ENCODE measurements around the gene LSM7.

The LSM7 gene

GRCh38 chr19:2321565-2322283, 6.7 kb downstream of the LSM7 start:
- no peak for DNase-seq (ENCODE audit: low read depth)

- DNase-seq (ENCODE audit: low read depth) = no peak
Measured at GRCh38 chr19:2320939-2321338, 7.4 kb downstream of the LSM7 start.

DNA sequence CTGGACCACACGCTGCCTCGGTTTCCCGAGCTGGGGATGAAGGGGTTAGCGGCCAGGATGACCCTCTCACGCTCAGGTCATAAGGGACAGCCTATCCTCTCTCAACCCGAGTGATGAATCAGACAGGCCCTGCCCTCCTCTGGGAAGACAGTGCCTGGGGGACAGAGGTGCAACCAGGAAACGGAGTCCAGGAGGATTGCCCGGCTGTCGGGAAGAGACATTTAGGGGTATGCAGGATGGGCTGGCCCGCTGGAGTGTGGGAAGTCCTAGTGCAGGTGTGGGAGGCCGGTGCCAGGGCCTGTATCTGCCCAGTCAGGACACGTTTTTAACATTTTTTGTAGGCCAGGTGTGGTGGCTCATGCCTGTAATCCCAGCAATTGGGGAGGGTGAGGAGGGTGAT, 8.3 kb downstream of the LSM7 start:
- no peak for DNase-seq (ENCODE audit: low read depth)

GRCh38 chr19:2319551-2319950, 8.8 kb downstream of the LSM7 start:
- DNase-seq (ENCODE audit: low read depth) = no peak

GRCh38 chr19:2318923-2319322, 9.5 kb downstream of the LSM7 start:
- no peak for DNase-seq (ENCODE audit: low read depth)

- DNase-seq (ENCODE audit: low read depth) = no peak
Measured at GRCh38 chr19:2317756-2318155, 10.6 kb downstream of the LSM7 start.

DNA sequence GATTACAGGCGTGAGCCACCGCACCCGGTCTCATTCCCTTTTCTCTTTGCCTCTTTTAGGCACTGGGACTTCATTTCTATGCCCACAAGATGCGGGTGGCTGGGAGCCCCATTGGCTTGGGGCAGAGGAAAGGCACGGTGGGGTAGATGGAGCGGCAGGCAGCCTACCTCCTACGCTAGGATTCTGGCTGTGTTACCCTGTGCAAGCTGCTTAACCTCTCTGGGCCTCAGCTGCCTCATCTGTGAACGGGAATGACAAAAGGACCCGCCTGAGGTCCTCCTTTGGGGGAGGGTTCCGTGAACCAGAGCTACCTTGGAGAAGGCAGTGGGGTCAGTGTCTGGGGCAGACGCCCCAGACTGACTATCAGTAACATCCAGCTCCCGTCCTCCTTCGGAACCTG, 11.1 kb downstream of the LSM7 start:
- DNase-seq (ENCODE audit: low read depth) = no peak

- DNase-seq (ENCODE audit: low read depth) = no peak
Measured at GRCh38 chr19:2315818-2316353, 12.5 kb downstream of the LSM7 start.

- DNase-seq (ENCODE audit: low read depth) = no peak
Measured at GRCh38 chr19:2315121-2315817, 13.1 kb downstream of the LSM7 start.

DNA sequence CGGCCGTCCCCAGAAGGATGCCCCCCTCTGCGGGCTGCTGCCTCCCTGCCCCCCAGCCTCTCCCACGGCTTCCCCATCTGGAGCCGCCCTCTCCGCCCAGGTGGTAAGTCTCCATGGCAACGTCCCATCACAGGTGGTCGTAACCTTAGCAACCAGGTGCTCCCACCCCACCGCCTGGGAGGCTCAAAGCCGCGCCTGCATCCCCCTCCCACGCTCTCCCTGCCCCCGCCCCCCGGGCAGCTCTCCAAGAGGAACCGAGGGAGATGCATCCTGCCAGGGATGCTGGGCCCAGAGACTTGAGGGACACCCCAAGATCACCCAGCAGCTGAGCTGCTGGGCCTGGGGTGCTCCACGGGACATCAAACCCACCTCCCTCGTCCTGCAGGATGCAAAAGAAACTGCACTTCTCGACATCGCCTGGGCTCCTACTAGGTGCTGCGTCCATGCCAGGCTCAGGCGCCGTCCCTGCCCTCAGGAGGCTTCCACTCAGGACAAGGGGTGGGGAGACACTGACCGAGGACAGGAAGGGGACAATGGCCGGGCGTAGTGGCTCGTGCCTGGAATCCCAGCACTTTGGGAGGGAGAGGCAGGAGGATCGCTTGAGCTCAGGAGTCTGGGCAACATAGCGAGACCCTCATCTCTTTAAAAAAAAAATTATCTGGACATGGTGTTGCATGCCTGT, 15.4 kb downstream of the LSM7 start:
- no peak for DNase-seq (ENCODE audit: low read depth)

DNA sequence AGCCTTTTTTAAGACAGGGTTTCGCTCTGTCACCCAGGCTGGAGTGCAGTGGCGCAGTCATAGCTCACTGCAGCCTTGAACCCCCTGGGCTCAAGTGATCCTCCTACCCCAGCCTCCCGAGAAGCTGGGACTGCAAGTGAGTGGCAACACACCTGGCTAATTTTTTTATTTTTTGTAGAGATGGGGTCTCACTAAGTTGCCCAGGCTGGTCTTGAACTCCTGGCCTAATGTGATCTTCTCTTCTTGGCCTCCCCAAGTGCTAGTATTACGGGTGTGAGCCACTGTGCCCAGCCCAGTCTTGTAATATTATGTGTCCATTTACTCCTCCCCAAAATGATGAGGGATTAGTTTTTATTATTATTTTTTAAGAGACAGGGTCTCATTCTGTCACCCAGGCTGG, 17.3 kb downstream of the LSM7 start:
- no peak for DNase-seq (ENCODE audit: low read depth)

GRCh38 chr19:2309734-2310362, 18.5 kb downstream of the LSM7 start:
- DNase-seq (ENCODE audit: low read depth) = no peak

DNA sequence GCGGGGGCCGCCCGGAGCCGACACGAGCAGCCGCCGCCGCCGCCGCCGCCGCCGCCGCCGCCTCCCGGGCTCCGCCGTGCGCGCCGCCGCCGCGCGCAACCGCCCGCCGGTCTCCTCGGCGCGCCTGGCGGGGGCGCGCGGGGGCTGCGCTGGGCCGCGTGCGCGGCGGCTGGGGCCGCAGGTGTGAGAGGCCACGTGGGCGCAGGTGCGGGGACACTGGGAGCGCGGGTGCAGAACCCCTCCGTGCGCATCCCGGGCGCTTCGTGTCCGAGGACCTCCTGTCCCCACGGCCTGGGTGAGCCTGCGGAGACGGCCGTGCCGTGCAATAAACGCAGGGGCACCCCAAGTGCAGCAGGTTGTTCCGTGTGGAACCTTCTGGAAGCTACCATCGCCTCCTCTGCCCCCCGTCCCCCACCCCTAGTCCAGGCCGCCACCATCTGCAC, 20.3 kb downstream of the LSM7 start, which contains the start of gene LINGO3:
TSS of gene LINGO3 (minus strand) at position 41 of the 443 bp plus-strand sequence. CDS start 16,378 bp downstream, outside the sequence.
- DNase-seq (ENCODE audit: low read depth) = no peak

DNA sequence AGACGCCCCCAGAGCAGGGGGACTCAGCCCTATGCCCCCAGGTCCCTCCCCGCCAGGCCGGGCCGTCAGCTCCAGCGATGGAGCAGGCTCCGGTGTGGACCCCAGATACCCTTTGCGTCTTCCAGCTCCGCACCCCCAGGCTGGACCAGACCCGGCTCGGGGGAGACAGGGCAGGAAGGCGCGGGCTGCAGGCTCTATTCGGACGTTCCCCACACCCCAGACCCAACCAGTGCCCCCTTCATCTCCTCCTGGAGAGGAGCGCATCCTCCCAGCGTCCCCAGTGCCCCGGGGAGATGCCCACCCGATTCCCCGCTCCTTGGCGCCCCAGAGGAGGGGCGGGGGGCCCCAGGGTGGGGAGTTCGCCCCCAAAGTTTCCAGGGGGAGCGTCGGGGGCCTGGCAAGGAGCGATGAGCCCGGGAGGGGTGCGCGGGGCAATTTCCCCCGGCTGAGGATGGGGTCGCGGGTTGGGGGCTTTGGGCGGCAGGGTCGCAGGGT, 20.8 kb downstream of the LSM7 start:
- no peak for DNase-seq (ENCODE audit: low read depth)

DNA sequence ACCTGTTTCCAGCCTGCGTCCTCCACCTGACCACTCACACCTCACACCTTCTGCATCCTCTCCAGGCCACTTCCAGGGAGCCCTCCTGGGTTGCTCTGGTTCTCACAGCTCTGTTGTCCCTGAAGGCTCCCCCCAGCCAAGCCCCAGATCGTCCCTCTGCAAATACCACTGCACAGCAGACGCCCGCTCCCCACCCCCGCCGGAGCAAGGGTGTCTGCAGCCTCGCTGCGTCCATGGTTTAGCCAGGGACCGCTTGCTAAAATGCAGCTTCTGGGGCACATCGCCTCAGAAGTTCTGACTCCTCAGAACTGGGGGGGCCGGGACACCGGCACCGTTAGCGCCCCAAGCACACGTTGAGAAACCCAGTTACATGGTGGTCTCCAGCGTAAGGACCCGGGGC, 21.4 kb downstream of the LSM7 start:
- DNase-seq (ENCODE audit: low read depth) = no peak

GRCh38 chr19:2306281-2306806, 22.0 kb downstream of the LSM7 start:
- no peak for DNase-seq (ENCODE audit: low read depth)

DNA sequence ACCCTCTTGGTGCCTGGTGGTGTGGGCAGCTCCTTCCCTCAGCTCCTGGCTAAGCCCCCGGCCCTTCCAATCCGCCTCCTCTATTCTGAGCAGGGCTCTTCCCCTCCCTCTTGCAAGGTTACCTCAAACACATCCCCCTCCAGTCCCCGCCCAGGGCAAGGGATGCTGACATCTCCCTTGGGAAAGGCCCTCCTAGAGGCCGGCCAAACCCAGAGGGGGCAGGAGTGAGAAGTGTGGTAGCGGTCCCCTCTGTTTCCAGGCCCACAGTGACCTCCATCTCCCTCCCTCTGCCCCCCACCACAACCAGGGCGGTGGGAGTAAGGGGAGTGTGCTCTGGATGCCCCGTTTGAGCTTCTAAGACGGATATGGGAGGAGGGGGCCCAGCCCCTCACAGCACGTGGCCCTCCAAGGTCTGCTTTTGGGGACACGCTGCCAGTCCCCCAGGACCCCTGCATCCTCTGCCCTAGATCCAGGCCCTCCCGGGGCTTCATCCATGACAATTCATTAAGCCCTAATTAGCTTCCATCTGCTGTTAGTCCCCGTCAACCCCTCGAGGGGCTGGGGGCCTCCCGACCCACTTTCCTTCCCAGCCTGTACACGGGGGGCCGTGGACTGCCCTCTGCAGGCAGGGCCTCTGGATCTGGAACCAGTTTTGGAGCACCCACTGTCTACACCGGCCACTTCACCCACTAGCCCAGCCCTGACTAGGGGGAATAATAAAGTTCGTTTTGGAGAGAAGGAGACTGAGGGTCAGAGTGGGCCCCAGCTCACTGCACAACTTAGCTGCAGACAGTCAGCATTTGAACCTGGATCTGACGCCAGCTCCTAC, 22.7 kb downstream of the LSM7 start:
- DNase-seq (ENCODE audit: low read depth) = no peak

DNA sequence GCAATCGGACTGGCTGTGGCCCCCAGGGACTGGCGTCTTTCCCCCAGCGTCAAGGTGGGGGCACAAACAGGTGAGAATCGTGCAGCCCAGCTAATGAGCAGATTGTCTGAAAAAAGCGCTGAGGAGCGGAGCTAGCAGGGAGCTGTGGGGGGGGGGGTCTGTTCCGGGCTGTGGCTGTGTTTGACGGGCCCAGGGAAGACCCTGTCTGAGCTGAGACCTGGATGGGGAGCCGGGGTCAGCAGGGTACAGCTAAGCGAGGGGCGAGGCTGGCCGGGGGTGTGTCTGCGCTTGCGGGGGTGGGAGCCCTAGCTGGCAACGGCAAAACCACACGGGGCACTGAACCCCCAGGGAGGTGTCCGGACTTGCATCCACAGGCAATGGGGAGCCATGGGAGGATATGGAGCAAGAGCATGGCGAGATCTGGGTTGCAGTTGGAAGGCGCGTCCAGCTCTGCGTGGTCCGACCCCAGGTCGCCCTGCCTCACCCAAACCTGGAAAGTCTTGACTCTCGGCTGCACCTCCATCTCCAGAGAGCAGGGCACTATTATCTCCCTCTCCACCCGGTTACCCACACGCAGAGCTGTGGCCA, 25.1 kb downstream of the LSM7 start:
- no peak for DNase-seq (ENCODE audit: low read depth)

DNA sequence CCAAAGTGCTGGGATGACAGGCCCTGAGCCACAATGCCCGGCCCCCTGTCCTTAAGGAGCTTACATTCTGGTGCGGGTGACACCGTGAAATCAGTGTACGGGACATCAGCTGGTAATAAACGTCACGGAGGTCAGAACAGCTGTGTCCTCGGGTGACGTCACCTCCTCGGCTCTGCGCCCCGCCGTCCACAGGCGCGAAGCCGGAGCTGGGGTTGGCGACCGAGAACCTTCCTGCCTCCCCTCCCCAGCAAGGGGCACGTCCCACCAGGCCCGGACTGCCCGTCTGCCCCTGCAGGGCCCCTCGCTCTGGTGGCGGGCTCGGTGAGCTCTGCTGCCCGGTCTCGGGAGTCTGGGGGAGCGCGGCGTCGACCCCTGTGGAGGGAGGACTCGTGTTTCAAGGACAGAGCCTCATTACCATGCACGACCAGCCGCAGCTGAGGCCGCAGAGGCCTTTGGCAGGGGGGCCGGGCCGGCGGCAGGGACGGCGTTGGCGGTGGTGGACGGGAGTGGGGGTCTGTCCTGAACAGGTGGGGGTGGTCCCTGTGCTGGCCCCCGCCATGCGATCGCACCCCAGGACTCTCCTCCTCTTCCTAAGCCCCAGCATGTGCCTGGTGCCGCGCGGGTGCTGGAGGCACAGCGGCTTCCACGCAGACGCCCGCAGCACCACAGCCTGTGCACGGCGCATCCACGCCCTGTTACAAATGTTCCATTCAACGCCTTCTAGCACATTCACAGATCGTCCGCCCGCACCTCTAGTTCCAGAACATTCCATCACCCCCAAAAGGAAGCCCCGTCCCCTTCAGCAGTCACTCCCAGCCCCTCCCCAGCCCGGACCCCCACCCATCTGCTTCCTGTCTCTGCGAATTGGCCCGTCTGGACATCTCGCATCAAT, 25.8 kb downstream of the LSM7 start:
- DNase-seq (ENCODE audit: low read depth) = no peak

GRCh38 chr19:2300533-2300932, 27.9 kb downstream of the LSM7 start:
- no peak for DNase-seq (ENCODE audit: low read depth)

Data from activated T-helper 1 cell treated with Interleukin-2 at 50 U/mL for 16 hours (primary cell).